SU-DHL-6 (cell line): ENCODE data around the gene RNF157.

ENCODE experiments used
- CTCF ChIP-seq: fragments of 200-600 bp; sonication (generic); IDR thresholded peaks from one replicate; pipeline ENCODE4 v1.5.1; 2017; ENCODE audit warnings: antibody characterized with exemption, mild to moderate bottlenecking, low read length, moderate library complexity; ENCODE audit not compliant: insufficient read depth, poor library complexity, severe bottlenecking
- EZH2phosphoT487 ChIP-seq: fragments of 200-600 bp; sonication (generic), shearing (Covaris generic); conservative IDR thresholded peaks from 2 replicates; pipeline ENCODE4 v1.6.1; 2018; ENCODE audit warnings: mild to moderate bottlenecking, antibody characterized with exemption, low read length, moderate library complexity, mixed read lengths

GRCh38 chr17:76124582-76125390, 115.5 kb downstream of the RNF157 start:
- TF ChIP-seq CTCF (no peak), EZH2phosphoT487 (no peak)
